HepG2 (cell line): ENCODE data around the gene PA2G4. TPM values are rescaled to one million over a fixed set of nuclear protein-coding genes. Genes with fewer than 3 reads are reported as not detected.

Experiments
- CBX1 ChIP-seq: IDR thresholded peaks from one replicate; pipeline ENCODE4 v1.6.1; 2016; ENCODE audit warnings: antibody characterized with exemption, low read depth
- CHD4 ChIP-seq: fragments of 200-600 bp; sonication (generic); IDR thresholded peaks from 2 replicates; pipeline ENCODE4 v1.7.0; 2017; ENCODE audit warnings: mild to moderate bottlenecking, low read length, borderline replicate concordance
- ELF3 ChIP-seq: IDR thresholded peaks from 2 replicates; pipeline ENCODE4 v1.6.1; 2016; ENCODE audit warnings: missing genetic modification reagents, missing compliant biosample characterization
- ERF ChIP-seq: IDR thresholded peaks from 2 replicates; pipeline ENCODE4 v1.6.1; 2018; ENCODE audit warnings: missing biosample characterization, missing genetic modification reagents
- MIXL1 ChIP-seq: IDR thresholded peaks from 2 replicates; pipeline ENCODE4 v1.6.1; 2016
- NCOA2 ChIP-seq: sonication (generic); formaldehyde crosslinking; IDR thresholded peaks from 2 replicates; pipeline ENCODE4 v1.8.0; 2022; ENCODE audit warnings: inconsistent platforms
- NKX3-1 ChIP-seq: sonication (generic); formaldehyde crosslinking; IDR thresholded peaks from 2 replicates; pipeline ENCODE4 v1.5.0; 2020; ENCODE audit warnings: missing genetic modification reagents
- PRMT3 ChIP-seq: sonication (generic); formaldehyde crosslinking; IDR thresholded peaks from 2 replicates; pipeline ENCODE4 v1.8.1; 2022; ENCODE audit warnings: low read depth, mild to moderate bottlenecking, moderate library complexity, missing genetic modification reagents, borderline replicate concordance
- SOX5 ChIP-seq: IDR thresholded peaks from 2 replicates; pipeline ENCODE4 v1.6.1; 2016; ENCODE audit warnings: borderline replicate concordance
- SOX6 ChIP-seq, 2 experiments: fragments of 450-650 bp in 1 of 2; sonication (generic) in 1 of 2; formaldehyde crosslinking in 1 of 2; IDR thresholded peaks; 2 replicates each; pipeline versions ENCODE4 v1.4.0 to v1.6.1; 2017 to 2020; ENCODE audit warnings: antibody characterized with exemption in 1 of 2, mild to moderate bottlenecking in 1 of 2, missing genetic modification reagents in 1 of 2
- ZBTB7B ChIP-seq: sonication (generic); formaldehyde crosslinking; IDR thresholded peaks from 2 replicates; pipeline ENCODE4 v1.4.0; 2020; ENCODE audit warnings: missing genetic modification reagents
- ZFAT ChIP-seq: sonication (generic); formaldehyde crosslinking; conservative IDR thresholded peaks from 2 replicates; pipeline ENCODE4 v1.8.1; 2023; ENCODE audit warnings: missing genetic modification reagents, inconsistent platforms
- ZFP36L2 ChIP-seq: sonication (generic); formaldehyde crosslinking; IDR thresholded peaks from 2 replicates; pipeline ENCODE4 v1.4.0; 2020; ENCODE audit warnings: missing genetic modification reagents
- ZFP62 ChIP-seq: sonication (generic); formaldehyde crosslinking; IDR thresholded peaks from 2 replicates; pipeline ENCODE4 v1.4.0; 2020; ENCODE audit warnings: missing genetic modification reagents
- ZNF17 ChIP-seq: sonication (generic); formaldehyde crosslinking; IDR thresholded peaks from 2 replicates; pipeline ENCODE4 v1.5.0; 2020; ENCODE audit warnings: mild to moderate bottlenecking, missing genetic modification reagents
- ZNF530 ChIP-seq: sonication (generic); formaldehyde crosslinking; IDR thresholded peaks from 2 replicates; pipeline ENCODE4 v1.5.0; 2020; ENCODE audit warnings: low read depth, mild to moderate bottlenecking, missing genetic modification reagents
- ZNF558 ChIP-seq: sonication (generic); formaldehyde crosslinking; IDR thresholded peaks from 2 replicates; pipeline ENCODE4 v1.9.0; 2022; ENCODE audit warnings: mild to moderate bottlenecking, missing genetic modification reagents, borderline replicate concordance
- ZNF644 ChIP-seq: IDR thresholded peaks from 2 replicates; pipeline ENCODE4 v1.6.1; 2016; ENCODE audit warnings: low read depth
- ZNF777 ChIP-seq: sonication (generic); formaldehyde crosslinking; IDR thresholded peaks from 2 replicates; pipeline ENCODE4 v1.4.0; 2020; ENCODE audit warnings: missing genetic modification reagents
- polyA plus RNA-seq, 8 experiments: library from polyadenylated mRNA; depleted of rRNA in 3 of 8; stranded (reverse) in 7 of 8; unstranded in 1 of 8; fragments of >200 nt; fragmentation: Illumina TruSeq in 4 of 8; extraction: Trizol in 4 of 8; gene quantifications; 2 replicates each; pipeline versions ENCODE4 v1.2.1 to v1.2.3, GENCODE V29; 2011 to 2016; ENCODE audit warnings: low read depth in 4 of 8, missing spikeins in 1 of 8, mixed read lengths in 1 of 8; ENCODE audit not compliant: insufficient read depth in 1 of 8
- total RNA-seq, 5 experiments: library from RNA; depleted of rRNA; stranded (reverse); fragments of >200 nt; fragmentation: Illumina TruSeq; extraction: Trizol; gene quantifications; 2 replicates each; pipeline ENCODE4 v1.2.3, GENCODE V29; 2016; ENCODE audit warnings: low read depth in 1 of 5
- TF ChIP-seq, protein P1 (sequence below): sonication (generic); formaldehyde crosslinking; IDR thresholded peaks from 2 replicates; pipeline ENCODE4 v1.4.0; 2020; ENCODE audit warnings: mild to moderate bottlenecking, missing genetic modification reagents
- TF ChIP-seq, protein P2 (sequence below): fragments of 450-650 bp; IDR thresholded peaks from 2 replicates; pipeline ENCODE4 v1.6.1; 2016
- TF ChIP-seq, protein P3 (sequence below): IDR thresholded peaks from 2 replicates; pipeline ENCODE4 v1.6.1; 2012; ENCODE audit warnings: inconsistent platforms
- TF ChIP-seq, protein P4 (sequence below): sonication (generic); formaldehyde crosslinking; IDR thresholded peaks from 2 replicates; pipeline ENCODE4 v1.5.0; 2020; ENCODE audit warnings: mild to moderate bottlenecking, missing genetic modification reagents
- TF ChIP-seq, protein P5 (sequence below): sonication (generic); formaldehyde crosslinking; IDR thresholded peaks from 2 replicates; pipeline ENCODE4 v1.4.0; 2020; ENCODE audit warnings: mild to moderate bottlenecking, missing genetic modification reagents

PA2G4 gene
- total and polyA plus RNA-seq, 2 of the 13 experiments (the other 11 are each of a cell fraction or from before 2014, with no cell fraction given): 147 to 240 TPM

DNA sequence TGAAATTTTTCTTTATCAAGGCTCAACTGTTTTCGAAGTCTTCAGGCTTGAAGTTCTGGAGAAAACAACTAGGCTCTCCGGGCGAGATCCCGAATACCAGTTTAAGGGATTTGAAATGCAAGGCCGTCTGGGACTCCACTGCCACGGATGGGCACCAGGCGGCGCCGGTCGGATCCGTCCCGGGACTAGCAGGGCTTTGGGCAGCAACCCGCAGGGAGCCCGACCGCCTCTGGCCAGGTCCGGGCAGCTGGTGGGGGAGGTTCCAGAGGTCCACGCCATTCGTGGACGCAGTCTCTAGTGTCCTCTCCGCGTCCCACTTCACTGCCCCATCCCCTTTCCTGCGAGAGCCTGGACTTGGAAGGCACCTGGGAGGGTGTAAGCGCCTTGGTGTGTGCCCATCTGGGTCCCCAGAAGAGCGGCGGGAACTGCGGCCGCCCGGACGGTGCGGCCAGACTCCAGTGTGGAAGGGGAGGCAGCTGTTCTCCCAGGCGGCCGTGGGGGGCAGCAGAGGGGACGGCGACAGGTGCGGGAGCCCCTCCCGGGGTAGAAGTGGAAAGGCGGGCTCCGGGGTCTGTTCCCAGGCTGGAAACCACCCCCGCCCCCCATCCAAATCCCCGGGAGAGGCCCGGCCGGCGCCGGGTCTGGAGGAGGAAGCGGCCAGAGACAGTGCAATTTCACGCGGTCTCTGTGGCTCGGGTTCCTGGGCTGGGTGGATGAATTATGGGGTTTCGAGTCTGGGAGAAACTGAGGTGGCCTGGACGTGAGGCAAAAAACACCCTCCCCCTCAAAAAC is 25.2 kb upstream of the PA2G4 start (continued):
- TF ChIP-seq, protein P1, sequence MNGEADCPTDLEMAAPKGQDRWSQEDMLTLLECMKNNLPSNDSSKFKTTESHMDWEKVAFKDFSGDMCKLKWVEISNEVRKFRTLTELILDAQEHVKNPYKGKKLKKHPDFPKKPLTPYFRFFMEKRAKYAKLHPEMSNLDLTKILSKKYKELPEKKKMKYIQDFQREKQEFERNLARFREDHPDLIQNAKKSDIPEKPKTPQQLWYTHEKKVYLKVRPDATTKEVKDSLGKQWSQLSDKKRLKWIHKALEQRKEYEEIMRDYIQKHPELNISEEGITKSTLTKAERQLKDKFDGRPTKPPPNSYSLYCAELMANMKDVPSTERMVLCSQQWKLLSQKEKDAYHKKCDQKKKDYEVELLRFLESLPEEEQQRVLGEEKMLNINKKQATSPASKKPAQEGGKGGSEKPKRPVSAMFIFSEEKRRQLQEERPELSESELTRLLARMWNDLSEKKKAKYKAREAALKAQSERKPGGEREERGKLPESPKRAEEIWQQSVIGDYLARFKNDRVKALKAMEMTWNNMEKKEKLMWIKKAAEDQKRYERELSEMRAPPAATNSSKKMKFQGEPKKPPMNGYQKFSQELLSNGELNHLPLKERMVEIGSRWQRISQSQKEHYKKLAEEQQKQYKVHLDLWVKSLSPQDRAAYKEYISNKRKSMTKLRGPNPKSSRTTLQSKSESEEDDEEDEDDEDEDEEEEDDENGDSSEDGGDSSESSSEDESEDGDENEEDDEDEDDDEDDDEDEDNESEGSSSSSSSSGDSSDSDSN: peak; percentile 88
- 0 out of 2 replicates have a peak, but pooled peaks have one; percentile 8 for TF ChIP-seq MIXL1 (CRISPR knock-in tag)
- TF ChIP-seq, protein P2, sequence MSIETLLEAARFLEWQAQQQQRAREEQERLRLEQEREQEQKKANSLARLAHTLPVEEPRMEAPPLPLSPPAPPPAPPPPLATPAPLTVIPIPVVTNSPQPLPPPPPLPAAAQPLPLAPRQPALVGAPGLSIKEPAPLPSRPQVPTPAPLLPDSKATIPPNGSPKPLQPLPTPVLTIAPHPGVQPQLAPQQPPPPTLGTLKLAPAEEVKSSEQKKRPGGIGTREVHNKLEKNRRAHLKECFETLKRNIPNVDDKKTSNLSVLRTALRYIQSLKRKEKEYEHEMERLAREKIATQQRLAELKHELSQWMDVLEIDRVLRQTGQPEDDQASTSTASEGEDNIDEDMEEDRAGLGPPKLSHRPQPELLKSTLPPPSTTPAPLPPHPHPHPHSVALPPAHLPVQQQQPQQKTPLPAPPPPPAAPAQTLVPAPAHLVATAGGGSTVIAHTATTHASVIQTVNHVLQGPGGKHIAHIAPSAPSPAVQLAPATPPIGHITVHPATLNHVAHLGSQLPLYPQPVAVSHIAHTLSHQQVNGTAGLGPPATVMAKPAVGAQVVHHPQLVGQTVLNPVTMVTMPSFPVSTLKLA: no peak
- peak; percentile 95 for TF ChIP-seq ZNF777 (CRISPR knock-in tag)
- no peak for TF ChIP-seq PRMT3 (CRISPR knock-in tag)
- TF ChIP-seq, protein P3, sequence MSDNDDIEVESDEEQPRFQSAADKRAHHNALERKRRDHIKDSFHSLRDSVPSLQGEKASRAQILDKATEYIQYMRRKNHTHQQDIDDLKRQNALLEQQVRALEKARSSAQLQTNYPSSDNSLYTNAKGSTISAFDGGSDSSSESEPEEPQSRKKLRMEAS: no peak
- no peak for TF ChIP-seq CHD4
- TF ChIP-seq ZNF530 (CRISPR knock-in tag): no peak; the same call in 1 of the 2 replicates
- TF ChIP-seq SOX5 (CRISPR knock-in tag): peak; percentile 46; the same call in 1 of the 2 replicates
- TF ChIP-seq, protein P4, sequence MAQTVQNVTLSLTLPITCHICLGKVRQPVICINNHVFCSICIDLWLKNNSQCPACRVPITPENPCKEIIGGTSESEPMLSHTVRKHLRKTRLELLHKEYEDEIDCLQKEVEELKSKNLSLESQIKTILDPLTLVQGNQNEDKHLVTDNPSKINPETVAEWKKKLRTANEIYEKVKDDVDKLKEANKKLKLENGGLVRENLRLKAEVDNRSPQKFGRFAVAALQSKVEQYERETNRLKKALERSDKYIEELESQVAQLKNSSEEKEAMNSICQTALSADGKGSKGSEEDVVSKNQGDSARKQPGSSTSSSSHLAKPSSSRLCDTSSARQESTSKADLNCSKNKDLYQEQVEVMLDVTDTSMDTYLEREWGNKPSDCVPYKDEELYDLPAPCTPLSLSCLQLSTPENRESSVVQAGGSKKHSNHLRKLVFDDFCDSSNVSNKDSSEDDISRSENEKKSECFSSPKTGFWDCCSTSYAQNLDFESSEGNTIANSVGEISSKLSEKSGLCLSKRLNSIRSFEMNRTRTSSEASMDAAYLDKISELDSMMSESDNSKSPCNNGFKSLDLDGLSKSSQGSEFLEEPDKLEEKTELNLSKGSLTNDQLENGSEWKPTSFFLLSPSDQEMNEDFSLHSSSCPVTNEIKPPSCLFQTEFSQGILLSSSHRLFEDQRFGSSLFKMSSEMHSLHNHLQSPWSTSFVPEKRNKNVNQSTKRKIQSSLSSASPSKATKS (CRISPR knock-in tag): no peak
- peak; percentile 32 for TF ChIP-seq NCOA2 (CRISPR knock-in tag)
- TF ChIP-seq ERF (CRISPR knock-in tag): no peak; the same call in 1 of the 2 replicates
- peak; percentile 29; the same call in 1 of the 2 replicates for TF ChIP-seq ZNF644 (CRISPR knock-in tag)
- no peak for TF ChIP-seq SOX6 (IDR thresholded peaks at IDR 0.05)
- TF ChIP-seq SOX6 (CRISPR knock-in tag; IDR thresholded peaks at IDR 0.05): peak; percentile 62
- TF ChIP-seq ELF3 (CRISPR knock-in tag): peak; percentile 39; the same call in 1 of the 2 replicates
- TF ChIP-seq ZFP62 (CRISPR knock-in tag): no peak
- TF ChIP-seq, protein P5, sequence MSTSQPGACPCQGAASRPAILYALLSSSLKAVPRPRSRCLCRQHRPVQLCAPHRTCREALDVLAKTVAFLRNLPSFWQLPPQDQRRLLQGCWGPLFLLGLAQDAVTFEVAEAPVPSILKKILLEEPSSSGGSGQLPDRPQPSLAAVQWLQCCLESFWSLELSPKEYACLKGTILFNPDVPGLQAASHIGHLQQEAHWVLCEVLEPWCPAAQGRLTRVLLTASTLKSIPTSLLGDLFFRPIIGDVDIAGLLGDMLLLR (CRISPR knock-in tag): no peak
- TF ChIP-seq ZFP36L2: no peak
- no peak for TF ChIP-seq CBX1
- 0 out of 2 replicates have a peak, but pooled peaks have one; percentile 35 for TF ChIP-seq NKX3-1 (CRISPR knock-in tag)
- peak; percentile 76 for TF ChIP-seq ZBTB7B (CRISPR knock-in tag)
- TF ChIP-seq ZNF17 (CRISPR knock-in tag): no peak
- TF ChIP-seq ZNF558 (CRISPR knock-in tag): 0 out of 2 replicates have a peak, but pooled peaks have one; percentile 36
- no peak for TF ChIP-seq ZFAT
